ENCODE data around the gene IPP.
"Not testable (repeated sequence)": the region's sequence is repeated elsewhere in the genome, so short reads cannot be mapped to it uniquely, and the experiment has no call there.

Gene IPP

DNA sequence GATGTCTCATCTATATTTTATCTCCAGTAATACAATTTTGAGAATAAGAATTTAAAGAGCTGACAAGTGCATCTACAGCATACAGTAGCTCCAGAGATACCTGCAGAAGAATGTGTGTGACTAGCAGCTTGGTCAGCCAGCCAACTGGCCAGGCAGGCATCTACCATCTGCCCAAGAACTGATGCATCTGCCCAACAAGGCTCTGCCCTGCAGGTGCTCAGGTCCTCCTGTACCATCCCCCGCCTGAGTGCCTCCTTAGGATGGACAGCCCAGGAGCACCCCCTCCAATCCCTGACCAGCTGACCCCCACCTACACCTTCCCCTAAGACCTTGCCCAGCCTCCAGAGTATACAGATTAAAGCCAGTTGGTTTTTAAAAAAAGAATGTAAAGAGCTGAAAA, 32.2 kb downstream of the IPP start:
- in situ Hi-C loops (cut with HindIII; ENCODE audit: low pct_ligation_motif_present, low sequenced_read_pairs) = no loop called here

DNA sequence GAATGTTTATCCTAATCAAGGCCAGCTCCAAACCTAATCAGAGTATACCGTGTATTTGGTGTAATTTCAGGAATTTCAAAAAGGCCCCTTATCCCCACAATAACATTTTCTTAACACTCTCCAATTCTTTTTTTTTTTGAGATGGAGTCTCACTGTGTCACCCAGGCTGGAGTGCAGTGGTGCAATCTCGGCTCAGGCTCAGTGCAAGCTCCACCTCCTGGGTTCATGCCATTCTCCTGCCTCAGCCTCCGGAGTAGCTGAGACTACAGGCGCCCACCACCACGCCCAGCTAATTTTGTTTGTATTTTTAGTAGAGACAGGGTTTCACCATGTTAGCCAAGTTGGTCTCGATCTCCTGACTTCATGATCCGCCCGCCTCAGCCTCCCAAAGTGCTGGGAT, 33.1 kb downstream of the IPP start:
- H3K4me3 ChIP-seq (ENCODE audit: low read depth, low read length); H3K36me3 ChIP-seq (replicated peaks); H3K27me3 ChIP-seq (replicated peaks); in situ Hi-C loops (cut with HindIII; ENCODE audit: low pct_ligation_motif_present, low sequenced_read_pairs): not testable (repeated sequence)
- H3K27ac ChIP-seq = peak overlapping the region; percentile 42
- peak; percentile 77 for DNase-seq

More for the DNA sequence above, 32.2 kb downstream of the IPP start:
- no peak for DNase-seq
- TF ChIP-seq, protein P1, sequence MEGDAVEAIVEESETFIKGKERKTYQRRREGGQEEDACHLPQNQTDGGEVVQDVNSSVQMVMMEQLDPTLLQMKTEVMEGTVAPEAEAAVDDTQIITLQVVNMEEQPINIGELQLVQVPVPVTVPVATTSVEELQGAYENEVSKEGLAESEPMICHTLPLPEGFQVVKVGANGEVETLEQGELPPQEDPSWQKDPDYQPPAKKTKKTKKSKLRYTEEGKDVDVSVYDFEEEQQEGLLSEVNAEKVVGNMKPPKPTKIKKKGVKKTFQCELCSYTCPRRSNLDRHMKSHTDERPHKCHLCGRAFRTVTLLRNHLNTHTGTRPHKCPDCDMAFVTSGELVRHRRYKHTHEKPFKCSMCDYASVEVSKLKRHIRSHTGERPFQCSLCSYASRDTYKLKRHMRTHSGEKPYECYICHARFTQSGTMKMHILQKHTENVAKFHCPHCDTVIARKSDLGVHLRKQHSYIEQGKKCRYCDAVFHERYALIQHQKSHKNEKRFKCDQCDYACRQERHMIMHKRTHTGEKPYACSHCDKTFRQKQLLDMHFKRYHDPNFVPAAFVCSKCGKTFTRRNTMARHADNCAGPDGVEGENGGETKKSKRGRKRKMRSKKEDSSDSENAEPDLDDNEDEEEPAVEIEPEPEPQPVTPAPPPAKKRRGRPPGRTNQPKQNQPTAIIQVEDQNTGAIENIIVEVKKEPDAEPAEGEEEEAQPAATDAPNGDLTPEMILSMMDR (IDR thresholded peaks at IDR 0.05; ENCODE audit: low read depth, low read length, missing control alignments) = no peak
- Histone ChIP-seq H3K4me3 (ENCODE audit: low read depth, low read length) (no peak overlapping the region), H3K27ac (no peak overlapping the region), H3K36me3 (replicated peaks) (no peaks in the 10 kb centered on the region), H3K27me3 (replicated peaks) (no peaks in the 10 kb centered on the region)

DNA sequence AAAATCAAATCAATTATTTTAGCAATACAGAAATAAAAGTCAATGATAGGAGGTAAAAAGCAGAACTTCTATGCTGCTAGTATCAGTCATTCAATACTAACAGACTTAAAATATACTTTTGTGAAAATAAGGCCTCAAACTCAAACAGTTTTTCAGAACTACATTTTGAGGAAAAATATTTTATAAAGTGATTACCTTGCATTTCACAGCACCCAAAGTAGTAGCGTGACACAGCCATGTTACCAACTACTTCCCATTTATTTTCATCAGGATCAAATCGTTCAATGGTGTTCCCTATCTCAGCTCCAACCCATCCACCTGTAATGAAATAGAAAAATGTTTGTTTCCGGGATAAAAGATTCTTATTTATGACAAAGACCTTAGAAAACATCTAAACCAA, 33.8 kb downstream of the IPP start:
- no peaks in the 10 kb centered on the region for H3K36me3 ChIP-seq (replicated peaks)
- no peak for DNase-seq
- in situ Hi-C loops (cut with HindIII; ENCODE audit: low pct_ligation_motif_present, low sequenced_read_pairs) = no loop called here
- no peak overlapping the region for H3K4me3 ChIP-seq (ENCODE audit: low read depth, low read length)
- H3K27me3 ChIP-seq (replicated peaks) = no peaks in the 10 kb centered on the region
- H3K27ac ChIP-seq = no peak overlapping the region
- TF ChIP-seq, protein P1 (IDR thresholded peaks at IDR 0.05; ENCODE audit: low read depth, low read length, missing control alignments) = no peak

DNA sequence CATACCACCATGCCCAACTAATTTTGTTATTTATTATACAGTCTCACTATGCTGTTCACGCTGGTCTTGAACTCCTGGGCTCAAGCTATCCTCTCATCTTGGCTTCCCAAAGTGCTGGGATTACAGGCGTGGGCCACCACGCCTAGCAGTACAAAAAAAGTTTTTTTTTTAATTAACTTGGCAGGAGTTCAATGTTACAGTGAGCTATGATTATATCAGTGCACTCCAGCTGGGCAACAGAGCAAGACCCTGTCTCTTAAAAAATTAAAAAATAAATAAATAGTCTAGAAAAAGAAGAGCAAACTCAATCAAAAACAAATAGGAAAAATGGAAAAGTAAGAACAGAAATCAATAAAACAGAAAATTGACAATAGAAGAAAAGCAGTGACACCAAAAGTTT, 36.7 kb downstream of the IPP start:
- in situ Hi-C loops (cut with HindIII; ENCODE audit: low pct_ligation_motif_present, low sequenced_read_pairs) = no loop called here
- DNase-seq = no peak
- Histone ChIP-seq H3K4me3 (ENCODE audit: low read depth, low read length) (no peak overlapping the region), H3K36me3 (replicated peaks) (no peaks in the 10 kb centered on the region), H3K27ac (no peak overlapping the region), H3K27me3 (replicated peaks) (no peaks in the 10 kb centered on the region)
- TF ChIP-seq, protein P1 (IDR thresholded peaks at IDR 0.05; ENCODE audit: low read depth, low read length, missing control alignments) = no peak

DNA sequence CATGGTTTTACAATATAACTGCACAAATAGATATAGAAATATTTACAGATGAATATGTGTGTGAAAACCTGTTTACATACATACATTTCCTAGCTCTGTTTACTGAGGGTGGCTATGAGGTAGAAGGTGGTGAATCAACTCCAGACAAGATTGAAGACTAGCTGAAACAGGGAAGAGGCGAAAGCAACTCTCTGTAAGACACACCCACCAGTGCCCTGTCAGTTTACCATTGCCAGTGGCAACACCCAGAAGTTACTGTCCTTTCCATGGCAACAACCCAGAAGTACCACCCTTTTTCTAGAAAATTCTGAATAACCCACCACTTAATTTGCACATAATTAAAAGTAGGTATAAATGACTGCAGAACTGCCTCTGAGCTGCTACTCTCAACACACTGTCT, 45.8 kb downstream of the IPP start:
- DNase-seq = no peak
- in situ Hi-C loops (cut with HindIII; ENCODE audit: low pct_ligation_motif_present, low sequenced_read_pairs) = no loop called here
- H3K4me3 ChIP-seq (ENCODE audit: low read depth, low read length) = no peak overlapping the region
- H3K27me3 ChIP-seq (replicated peaks) = no peaks in the 10 kb centered on the region
- TF ChIP-seq, protein P1 (IDR thresholded peaks at IDR 0.05; ENCODE audit: low read depth, low read length, missing control alignments) = no peak
- H3K36me3 ChIP-seq (replicated peaks) = no peaks in the 10 kb centered on the region
- no peak overlapping the region for H3K27ac ChIP-seq

DNA sequence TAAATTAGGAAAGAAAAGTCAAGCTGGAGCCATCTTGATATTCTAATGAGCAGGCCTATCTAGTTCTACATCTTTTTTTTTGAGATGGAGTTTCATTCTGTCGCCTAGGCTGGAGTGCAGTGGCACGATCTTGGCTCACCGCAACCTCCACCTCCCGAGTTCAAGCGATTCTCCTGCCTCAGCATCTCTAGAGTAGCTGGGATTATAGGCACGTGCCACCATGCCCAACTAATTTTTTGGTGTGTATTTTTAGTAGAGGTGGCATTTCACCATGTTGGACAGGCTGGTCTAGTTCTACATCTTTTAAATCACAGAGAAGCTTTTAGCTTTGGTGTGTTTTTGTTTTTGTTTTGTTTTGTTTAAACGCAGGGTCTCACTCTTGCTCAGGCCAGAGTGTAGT, 55.6 kb downstream of the IPP start:
- TF ChIP-seq, protein P1 (IDR thresholded peaks at IDR 0.05; ENCODE audit: low read depth, low read length, missing control alignments) = no peak
- H3K27me3 ChIP-seq (replicated peaks) = no peaks in the 10 kb centered on the region
- no peak overlapping the region for H3K27ac ChIP-seq
- H3K4me3 ChIP-seq (ENCODE audit: low read depth, low read length) = no peak overlapping the region
- in situ Hi-C loops (cut with HindIII; ENCODE audit: low pct_ligation_motif_present, low sequenced_read_pairs) = no loop called here
- H3K36me3 ChIP-seq (replicated peaks) = peaks cover 30% of the 10 kb centered on the region
- DNase-seq = no peak

DNA sequence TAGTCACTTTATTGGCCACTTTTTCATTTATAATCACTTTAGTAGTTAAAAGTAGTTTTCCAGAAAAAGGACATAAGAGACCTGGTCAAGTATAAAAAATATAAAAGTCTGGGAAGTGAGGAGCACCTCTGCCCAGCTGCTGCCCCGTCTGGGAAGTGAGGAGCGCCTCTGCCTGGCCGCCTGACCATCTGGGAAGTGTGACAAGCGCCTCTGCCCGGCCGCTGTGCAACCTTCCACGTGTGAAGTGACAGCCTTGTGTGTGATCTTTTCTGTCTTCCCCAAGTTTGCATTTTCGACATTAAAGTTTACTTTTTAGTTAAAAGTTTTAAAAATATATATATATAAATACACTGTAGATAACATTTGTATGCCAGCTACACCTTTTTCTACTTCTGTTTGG, 56.6 kb downstream of the IPP start:
- H3K27me3 ChIP-seq (replicated peaks); DNase-seq; in situ Hi-C loops (cut with HindIII; ENCODE audit: low pct_ligation_motif_present, low sequenced_read_pairs); H3K4me3 ChIP-seq (ENCODE audit: low read depth, low read length); H3K27ac ChIP-seq: not testable (repeated sequence)
- peaks cover 30% of the 10 kb centered on the region for H3K36me3 ChIP-seq (replicated peaks)
